ENCODE measurements around the gene RPIA. TPM values are rescaled to one million over a fixed set of nuclear protein-coding genes. Genes with fewer than 3 reads are reported as not detected.

Gene RPIA
- total and polyA plus RNA-seq, 10 donors, result 11.3 to 43.2 (median 25.2) TPM

DNA sequence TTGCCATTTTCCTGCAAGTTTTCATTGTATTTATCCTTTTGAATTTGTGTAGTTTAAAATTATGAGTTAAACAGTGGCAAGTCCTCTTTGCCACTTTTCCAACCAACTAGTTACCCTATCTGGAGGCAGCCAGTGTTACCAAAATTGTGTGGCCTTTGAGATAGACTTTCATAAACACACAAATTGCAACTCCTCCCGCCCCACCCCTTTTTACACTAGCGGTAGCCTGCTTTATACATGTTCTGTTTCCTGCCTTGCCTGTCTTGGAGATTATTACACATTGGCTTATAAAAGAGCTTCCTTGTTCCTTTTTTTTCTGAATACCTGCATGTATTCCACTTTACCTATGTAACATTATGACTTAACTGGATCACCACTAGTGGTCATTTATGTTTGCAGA is 56.5 kb downstream of the RPIA start:
- TF ChIP-seq POLR2A (IDR thresholded peaks at IDR 0.05), result no peak
- TF ChIP-seq POLR2AphosphoS5 (IDR thresholded peaks at IDR 0.05), result no peak
- Histone ChIP-seq H3K27ac (peak overlapping the region in 1 of 8 donors; percentile 1), H3K4me3 (no peak overlapping the region), H3K27me3 (replicated peaks in 1 of 7) (no peaks in the 10 kb centered on the region), H3K4me1 (no peaks in the 10 kb centered on the region), H3K36me3 (peaks cover 0 to 100% (median 67%) of the 10 kb centered on the region in 6 donors), H3K9me3 (peaks cover 0 to 26% (median 18%) of the 10 kb centered on the region in 8 donors)
- no peak for DNase-seq
- WGBS, 5 donors, result 65 to 87% (median 83%) methylated on average over 2 of the region's 2 CpGs
- intact Hi-C loops (cut with DNase I; ENCODE audit: low total_unique reads), result no loop called here

DNA sequence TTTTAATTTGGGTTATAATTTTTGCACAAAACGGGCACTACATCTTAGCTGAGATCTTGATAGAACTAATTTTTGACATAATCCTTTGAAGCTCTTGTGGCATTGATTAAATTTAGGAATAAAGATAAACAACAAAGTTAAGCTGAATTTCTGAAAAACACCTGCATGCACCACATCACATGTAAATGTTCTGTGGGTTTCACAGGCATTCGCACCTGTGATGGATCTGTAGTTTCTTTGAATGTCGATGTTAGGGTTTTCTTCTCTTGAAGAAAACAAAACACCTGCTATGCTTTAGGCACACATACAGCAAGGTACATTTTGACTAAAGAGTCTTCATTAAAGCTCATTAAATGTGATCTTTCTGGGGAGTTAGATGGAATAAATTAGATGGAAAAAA is 60.3 kb downstream of the RPIA start:
- Histone ChIP-seq H3K27me3 (replicated peaks in 1 of 7) (no peaks in the 10 kb centered on the region), H3K36me3 (peaks cover 0 to 81% (median 39%) of the 10 kb centered on the region in 6 donors), H3K4me3 (no peak overlapping the region), H3K9me3 (no peaks in the 10 kb centered on the region), H3K4me1 (peaks cover 0 to 15% (median 2%) of the 10 kb centered on the region in 6 donors), H3K27ac (peak overlapping the region in 3 of 8 donors; percentile 45 to 60 (median 48))
- no peak for TF ChIP-seq POLR2A (IDR thresholded peaks at IDR 0.05)
- TF ChIP-seq, protein P1, sequence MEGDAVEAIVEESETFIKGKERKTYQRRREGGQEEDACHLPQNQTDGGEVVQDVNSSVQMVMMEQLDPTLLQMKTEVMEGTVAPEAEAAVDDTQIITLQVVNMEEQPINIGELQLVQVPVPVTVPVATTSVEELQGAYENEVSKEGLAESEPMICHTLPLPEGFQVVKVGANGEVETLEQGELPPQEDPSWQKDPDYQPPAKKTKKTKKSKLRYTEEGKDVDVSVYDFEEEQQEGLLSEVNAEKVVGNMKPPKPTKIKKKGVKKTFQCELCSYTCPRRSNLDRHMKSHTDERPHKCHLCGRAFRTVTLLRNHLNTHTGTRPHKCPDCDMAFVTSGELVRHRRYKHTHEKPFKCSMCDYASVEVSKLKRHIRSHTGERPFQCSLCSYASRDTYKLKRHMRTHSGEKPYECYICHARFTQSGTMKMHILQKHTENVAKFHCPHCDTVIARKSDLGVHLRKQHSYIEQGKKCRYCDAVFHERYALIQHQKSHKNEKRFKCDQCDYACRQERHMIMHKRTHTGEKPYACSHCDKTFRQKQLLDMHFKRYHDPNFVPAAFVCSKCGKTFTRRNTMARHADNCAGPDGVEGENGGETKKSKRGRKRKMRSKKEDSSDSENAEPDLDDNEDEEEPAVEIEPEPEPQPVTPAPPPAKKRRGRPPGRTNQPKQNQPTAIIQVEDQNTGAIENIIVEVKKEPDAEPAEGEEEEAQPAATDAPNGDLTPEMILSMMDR (IDR thresholded peaks at IDR 0.05 in 8 of 11, conservative IDR thresholded peaks at IDR 0.05 in 3 of 11), result no peak
- TF ChIP-seq POLR2AphosphoS5 (IDR thresholded peaks at IDR 0.05), result no peak
- intact Hi-C loops (cut with DNase I; ENCODE audit: low total_unique reads), result no loop called here
- WGBS, 5 donors, result 59 to 86% (median 76%) methylated on average over 3 of the region's 3 CpGs
- DNase-seq, result no peak

DNA sequence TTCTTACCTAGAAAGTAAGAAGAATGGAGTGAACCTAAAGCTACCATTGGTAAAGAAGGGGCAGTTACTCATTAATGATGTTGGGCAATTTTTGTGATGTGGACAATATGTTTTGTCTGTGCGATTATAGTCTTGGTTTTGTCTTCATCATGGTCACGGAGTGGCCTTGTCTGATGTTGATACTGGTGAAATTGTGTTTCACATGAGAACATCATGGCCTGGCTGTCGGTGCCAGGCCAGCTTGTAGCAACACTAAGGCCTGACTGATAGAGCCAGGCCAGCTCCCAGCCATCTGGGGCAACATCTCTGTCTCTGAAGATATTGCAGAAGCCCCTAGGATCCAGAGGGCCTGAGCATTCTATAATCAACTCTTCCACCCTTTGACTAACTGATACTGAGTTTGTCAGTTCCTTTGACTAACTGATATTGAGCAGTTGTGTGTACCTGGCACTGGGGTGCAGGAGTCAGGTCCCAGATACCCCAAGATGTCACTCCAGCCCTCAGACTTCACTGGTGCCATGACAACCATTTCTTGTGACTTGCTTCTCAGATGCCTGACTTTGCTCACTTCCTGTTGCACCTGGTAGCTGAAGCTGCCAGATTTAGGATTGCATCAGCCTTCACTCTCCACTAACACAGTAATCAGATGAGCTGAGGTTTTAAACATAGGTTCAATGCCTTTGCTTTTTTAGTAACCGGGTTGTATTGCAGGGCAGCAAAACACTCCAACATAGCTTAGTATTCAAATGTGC is 62.5 kb downstream of the RPIA start:
- Histone ChIP-seq H3K27me3 (replicated peaks in 1 of 7) (no peaks in the 10 kb centered on the region), H3K9me3 (peaks cover 2 to 18% (median 14%) of the 10 kb centered on the region in 8 donors), H3K36me3 (peaks cover 0 to 59% (median 24%) of the 10 kb centered on the region in 6 donors), H3K4me1 (peaks cover 0 to 15% (median 2%) of the 10 kb centered on the region in 6 donors), H3K4me3 (no peak overlapping the region), H3K27ac (peak overlapping the region in 5 of 8 donors; percentile 1 to 60 (median 52))
- WGBS, 5 donors, result 77 to 83% (median 78%) methylated on average over 4 of the region's 4 CpGs
- TF ChIP-seq POLR2AphosphoS5 (IDR thresholded peaks at IDR 0.05), result no peak
- TF ChIP-seq, protein P1 (IDR thresholded peaks at IDR 0.05 in 8 of 11, conservative IDR thresholded peaks at IDR 0.05 in 3 of 11), result no peak
- no peak for TF ChIP-seq POLR2A (IDR thresholded peaks at IDR 0.05)
- intact Hi-C loops (cut with DNase I; ENCODE audit: low total_unique reads), result no loop called here
- no peak for DNase-seq

DNA sequence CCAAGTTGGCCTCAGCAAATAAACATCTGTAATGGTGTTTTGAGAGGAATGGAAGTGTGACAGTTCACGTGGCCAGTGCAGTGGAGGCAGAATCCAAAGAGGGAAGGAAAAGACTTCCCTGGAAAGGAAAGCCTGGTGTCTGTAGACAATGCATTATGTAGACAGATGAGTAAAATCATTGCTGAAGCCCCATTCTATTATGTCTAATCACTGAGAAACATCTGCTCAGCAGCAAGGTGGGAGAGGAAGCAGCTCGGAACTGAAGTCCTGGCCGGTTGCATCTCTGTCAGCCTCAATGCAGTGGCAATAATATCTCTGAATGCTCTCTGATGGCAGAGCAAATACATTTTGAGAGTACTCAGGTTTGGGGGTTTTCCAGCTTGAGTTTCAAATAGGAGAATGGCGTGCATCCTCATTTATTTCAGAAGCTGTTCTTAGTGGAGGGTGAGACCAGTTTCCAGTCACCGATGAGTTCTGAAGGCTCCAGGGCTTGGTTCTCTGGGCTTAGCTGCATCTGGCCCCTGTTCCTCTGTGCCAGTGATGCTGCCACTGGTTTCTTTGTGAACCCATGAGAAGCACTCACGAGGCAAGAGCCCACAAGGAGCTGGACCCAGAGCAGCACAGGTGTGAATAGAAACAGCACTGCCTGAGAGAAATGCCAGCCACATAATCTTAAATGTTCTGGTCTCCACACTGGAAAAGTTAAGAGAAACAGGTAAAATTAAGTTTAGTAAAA is 63.3 kb downstream of the RPIA start:
- 48 to 58% (median 53%) methylated on average over 6 of the region's 6 CpGs for WGBS, 5 donors

More for the DNA sequence above, 63.3 kb downstream of the RPIA start:
- peaks cover 0 to 15% (median 2%) of the 10 kb centered on the region in 6 donors for H3K4me1 ChIP-seq
- DNase-seq, result no peak
- H3K27me3 ChIP-seq (replicated peaks in 1 of 7), result no peaks in the 10 kb centered on the region
- peaks cover 2 to 25% (median 22%) of the 10 kb centered on the region in 8 donors for H3K9me3 ChIP-seq
- TF ChIP-seq POLR2A (IDR thresholded peaks at IDR 0.05) (no peak), POLR2AphosphoS5 (IDR thresholded peaks at IDR 0.05) (no peak)
- TF ChIP-seq, protein P1 (IDR thresholded peaks at IDR 0.05 in 8 of 11, conservative IDR thresholded peaks at IDR 0.05 in 3 of 11), result no peak
- intact Hi-C loops (cut with DNase I; ENCODE audit: low total_unique reads), result no loop called here
- peaks cover 0 to 51% (median 22%) of the 10 kb centered on the region in 6 donors for H3K36me3 ChIP-seq
- peak overlapping the region in 4 of 8 donors; percentile 30 to 60 (median 54) for H3K27ac ChIP-seq
- H3K4me3 ChIP-seq, result no peak overlapping the region
